ENCODE data around the gene GNAI1.

GRCh38 chr7:80172387-80172786, 37.8 kb downstream of the GNAI1 start:
- no peak for TF ChIP-seq CTCF (IDR thresholded peaks at IDR 0.05)
- TF ChIP-seq POLR2AphosphoS5 (IDR thresholded peaks at IDR 0.05; ENCODE audit: insufficient read depth in 1 of 2, low read depth in 1 of 2), result no peak

Measured in vagina (tissue), 2 donors.